Measurements from ENCODE around the gene MAP4K4.
A peak's percentile ranks its signal among the peaks of the same experiment; 100 is the strongest.

MAP4K4 gene

DNA sequence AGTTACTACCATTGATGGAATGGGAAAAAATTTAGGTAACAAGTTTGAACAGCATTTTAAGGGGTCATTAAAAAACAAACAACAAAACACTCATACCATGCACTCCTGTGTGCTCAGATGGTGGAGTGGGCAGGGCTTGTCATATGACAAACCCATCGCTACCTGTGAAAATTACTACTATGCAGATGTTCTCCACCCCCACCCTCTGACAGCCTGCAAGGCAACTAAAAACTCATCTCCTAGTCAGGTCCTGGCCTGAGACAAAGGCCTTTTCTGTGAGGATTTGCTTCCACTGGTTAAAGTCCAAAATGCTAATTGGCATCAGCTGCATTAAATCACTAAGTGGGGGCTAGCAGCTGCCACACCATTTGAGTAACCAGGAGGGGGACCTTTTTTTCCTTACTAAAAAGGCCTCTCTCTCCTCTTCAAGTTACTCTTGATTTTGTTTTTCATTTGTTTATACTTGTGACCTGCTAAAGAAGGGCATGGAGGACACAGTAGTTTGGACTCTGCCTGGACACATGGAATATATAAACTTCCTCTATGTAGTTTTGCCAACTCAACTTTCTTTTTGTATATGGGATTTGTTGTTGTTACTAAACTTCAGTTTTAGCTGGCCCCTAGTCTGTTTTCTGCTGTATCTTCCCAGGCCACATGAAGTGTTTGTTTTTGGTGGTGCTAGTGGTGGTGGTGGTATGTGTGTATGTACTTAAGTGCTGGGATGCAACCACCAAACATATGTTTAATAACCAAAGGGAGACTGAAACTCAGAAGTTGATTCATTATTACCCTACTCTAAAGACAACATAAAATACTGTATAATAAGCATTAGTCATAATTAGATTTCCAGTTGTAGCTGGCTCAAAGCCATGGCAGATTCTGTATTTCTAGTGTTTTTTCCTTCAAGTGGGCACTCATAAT, 121.3 kb downstream of the MAP4K4 start:
- Histone ChIP-seq H3K36me3 (ENCODE audit: control insufficient read depth, insufficient read depth, low read length) (no peaks in the 10 kb centered on the region), H3K4me3 (replicated peaks; ENCODE audit: low read depth, low read length) (no peak overlapping the region), H3K27me3 (replicated peaks; ENCODE audit: control insufficient read depth, insufficient read depth, low read length) (no peaks in the 10 kb centered on the region)
- TF ChIP-seq, protein P1, sequence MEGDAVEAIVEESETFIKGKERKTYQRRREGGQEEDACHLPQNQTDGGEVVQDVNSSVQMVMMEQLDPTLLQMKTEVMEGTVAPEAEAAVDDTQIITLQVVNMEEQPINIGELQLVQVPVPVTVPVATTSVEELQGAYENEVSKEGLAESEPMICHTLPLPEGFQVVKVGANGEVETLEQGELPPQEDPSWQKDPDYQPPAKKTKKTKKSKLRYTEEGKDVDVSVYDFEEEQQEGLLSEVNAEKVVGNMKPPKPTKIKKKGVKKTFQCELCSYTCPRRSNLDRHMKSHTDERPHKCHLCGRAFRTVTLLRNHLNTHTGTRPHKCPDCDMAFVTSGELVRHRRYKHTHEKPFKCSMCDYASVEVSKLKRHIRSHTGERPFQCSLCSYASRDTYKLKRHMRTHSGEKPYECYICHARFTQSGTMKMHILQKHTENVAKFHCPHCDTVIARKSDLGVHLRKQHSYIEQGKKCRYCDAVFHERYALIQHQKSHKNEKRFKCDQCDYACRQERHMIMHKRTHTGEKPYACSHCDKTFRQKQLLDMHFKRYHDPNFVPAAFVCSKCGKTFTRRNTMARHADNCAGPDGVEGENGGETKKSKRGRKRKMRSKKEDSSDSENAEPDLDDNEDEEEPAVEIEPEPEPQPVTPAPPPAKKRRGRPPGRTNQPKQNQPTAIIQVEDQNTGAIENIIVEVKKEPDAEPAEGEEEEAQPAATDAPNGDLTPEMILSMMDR (IDR thresholded peaks at IDR 0.05; ENCODE audit: insufficient read depth, low read length, poor library complexity, severe bottlenecking), result no peak
- DNase-seq (ENCODE audit: extremely low read depth, insufficient read length), result no peak

DNA sequence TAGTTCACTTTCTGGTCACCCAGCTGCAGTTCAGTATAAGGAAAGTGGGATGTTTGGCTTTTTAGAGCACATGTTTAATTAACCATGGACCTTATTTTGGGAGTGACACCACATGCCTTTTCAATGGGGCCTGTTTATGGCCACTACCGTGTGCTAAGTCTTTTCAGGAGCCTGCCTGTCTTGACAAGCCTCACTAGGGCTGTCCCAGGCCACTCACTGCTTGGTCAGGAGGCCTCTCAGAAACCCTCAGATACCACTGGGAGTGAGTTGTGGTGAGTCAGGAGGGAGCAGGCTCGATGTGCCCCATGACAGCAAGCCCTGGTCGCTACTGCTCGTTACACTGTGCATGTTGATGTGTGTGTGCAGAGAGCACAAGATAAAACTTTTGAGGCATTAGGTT, 123.0 kb downstream of the MAP4K4 start:
- DNase-seq (ENCODE audit: extremely low read depth, insufficient read length), result no peak
- no peak overlapping the region for H3K4me3 ChIP-seq (replicated peaks; ENCODE audit: low read depth, low read length)
- TF ChIP-seq, protein P1 (IDR thresholded peaks at IDR 0.05; ENCODE audit: insufficient read depth, low read length, poor library complexity, severe bottlenecking), result no peak
- no peaks in the 10 kb centered on the region for H3K27me3 ChIP-seq (replicated peaks; ENCODE audit: control insufficient read depth, insufficient read depth, low read length)
- no peaks in the 10 kb centered on the region for H3K36me3 ChIP-seq (ENCODE audit: control insufficient read depth, insufficient read depth, low read length)

DNA sequence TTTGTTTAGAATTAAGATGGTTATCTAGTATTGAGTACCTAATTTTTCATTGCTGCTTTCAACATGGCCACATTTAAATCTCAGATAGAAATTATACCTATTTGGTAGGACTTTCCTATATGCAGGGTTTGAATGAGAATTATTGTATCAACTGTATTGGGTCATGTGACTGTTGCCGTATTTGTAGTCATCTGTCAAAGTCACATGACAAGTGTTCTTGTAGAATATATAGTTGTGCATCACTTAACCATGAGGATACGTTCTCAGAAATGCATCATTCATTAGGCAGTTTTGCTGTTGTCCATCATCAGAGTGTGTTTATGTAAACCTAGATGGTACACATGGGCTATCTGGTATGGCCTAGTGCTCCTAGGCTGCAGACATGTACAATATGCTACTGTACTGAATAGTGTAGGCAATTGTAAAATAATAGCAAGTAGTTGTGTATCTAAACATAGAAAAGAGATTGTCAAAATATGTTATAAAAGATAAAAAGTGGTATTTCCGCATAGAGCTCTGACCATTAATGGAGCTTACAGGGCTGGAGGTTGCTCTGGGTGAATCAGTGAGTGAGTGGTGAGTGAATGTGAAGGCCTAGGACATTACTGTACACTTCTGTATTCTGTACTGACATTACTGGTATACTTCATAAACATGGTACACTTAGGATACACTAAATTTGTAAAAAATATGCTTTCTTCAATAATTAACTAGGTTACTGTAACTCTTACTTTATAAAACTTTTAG, 123.7 kb downstream of the MAP4K4 start:
- Histone ChIP-seq H3K4me3 (replicated peaks; ENCODE audit: low read depth, low read length) (no peak overlapping the region), H3K27me3 (replicated peaks; ENCODE audit: control insufficient read depth, insufficient read depth, low read length) (no peaks in the 10 kb centered on the region), H3K36me3 (ENCODE audit: control insufficient read depth, insufficient read depth, low read length) (no peaks in the 10 kb centered on the region)
- TF ChIP-seq, protein P1 (IDR thresholded peaks at IDR 0.05; ENCODE audit: insufficient read depth, low read length, poor library complexity, severe bottlenecking), result no peak
- no peak for DNase-seq (ENCODE audit: extremely low read depth, insufficient read length)

DNA sequence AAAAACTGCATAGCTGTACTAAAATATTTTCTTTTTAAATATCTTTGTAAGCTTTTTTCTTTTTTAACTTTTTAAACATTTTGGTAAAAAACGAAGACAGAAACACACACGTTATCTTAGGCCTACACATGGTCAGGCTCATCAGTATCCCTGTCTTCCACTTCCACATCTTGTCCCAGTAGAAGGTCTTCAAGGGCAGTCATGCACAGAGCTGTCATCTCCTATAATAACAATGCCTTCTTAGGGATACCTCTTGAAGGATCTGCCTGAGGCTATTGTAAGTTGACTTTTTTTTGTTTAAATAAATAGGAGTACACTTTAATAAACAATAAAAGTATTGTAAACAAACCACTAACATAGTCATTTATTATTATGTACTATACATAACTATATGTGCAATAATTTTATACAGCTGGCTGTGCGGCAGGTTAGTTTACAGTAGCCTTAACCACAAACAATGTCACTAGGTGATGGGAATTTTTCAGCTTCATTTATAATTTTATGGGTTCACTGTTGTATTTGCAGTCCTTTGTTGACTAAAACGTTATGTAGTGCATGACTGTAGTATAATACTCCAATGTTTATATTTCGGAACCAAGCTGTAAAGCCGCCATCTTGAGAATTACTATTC, 124.4 kb downstream of the MAP4K4 start:
- no peak for DNase-seq (ENCODE audit: extremely low read depth, insufficient read length)
- Histone ChIP-seq H3K36me3 (ENCODE audit: control insufficient read depth, insufficient read depth, low read length) (no peaks in the 10 kb centered on the region), H3K4me3 (replicated peaks; ENCODE audit: low read depth, low read length) (no peak overlapping the region), H3K27me3 (replicated peaks; ENCODE audit: control insufficient read depth, insufficient read depth, low read length) (no peaks in the 10 kb centered on the region)
- TF ChIP-seq, protein P1 (IDR thresholded peaks at IDR 0.05; ENCODE audit: insufficient read depth, low read length, poor library complexity, severe bottlenecking), result no peak

DNA sequence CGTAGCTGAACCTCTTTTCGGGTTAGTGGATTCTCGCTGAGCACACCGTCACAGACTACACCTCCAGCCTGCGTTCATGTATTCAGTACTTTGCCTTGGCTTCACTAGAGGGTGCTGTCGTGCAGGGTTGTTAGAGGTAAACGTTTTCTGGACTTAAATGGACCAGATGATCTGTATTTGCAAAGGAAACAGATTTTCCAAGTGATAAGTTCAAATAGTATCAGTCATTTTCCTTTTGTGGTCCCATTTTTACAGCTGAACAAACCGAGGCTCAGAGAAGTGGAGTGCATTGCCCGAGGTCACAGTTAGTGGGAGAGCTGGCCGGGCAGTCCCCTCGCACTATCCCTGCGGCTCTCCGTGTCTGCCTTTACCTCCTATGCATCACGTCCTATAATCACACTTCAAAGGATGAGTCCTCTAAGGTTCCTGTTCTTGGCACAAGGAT, 125.9 kb downstream of the MAP4K4 start:
- Histone ChIP-seq H3K4me3 (replicated peaks; ENCODE audit: low read depth, low read length) (no peak overlapping the region), H3K36me3 (ENCODE audit: control insufficient read depth, insufficient read depth, low read length) (no peaks in the 10 kb centered on the region), H3K27me3 (replicated peaks; ENCODE audit: control insufficient read depth, insufficient read depth, low read length) (no peaks in the 10 kb centered on the region)
- DNase-seq (ENCODE audit: extremely low read depth, insufficient read length), result no peak
- TF ChIP-seq, protein P1 (IDR thresholded peaks at IDR 0.05; ENCODE audit: insufficient read depth, low read length, poor library complexity, severe bottlenecking), result peak; percentile 78
